Measurements from ENCODE around the gene TTC21A.

Gene TTC21A

GRCh38 chr3:39164414-39164813 lies 56.9 kb downstream of the TTC21A start:
- H3K4me3 ChIP-seq (ENCODE audit: low read length), result no peak overlapping the region
- H3K4me1 ChIP-seq (ENCODE audit: low read length), result no peaks in the 10 kb centered on the region
- H3K9ac ChIP-seq (ENCODE audit: low read length), result no peak overlapping the region
- no peak for DNase-seq
- no peaks in the 10 kb centered on the region for H3K36me3 ChIP-seq (replicated peaks; ENCODE audit: insufficient read depth, low read length)
- no peaks in the 10 kb centered on the region for H4K20me1 ChIP-seq (ENCODE audit: insufficient read depth, low read length)
- no peak overlapping the region for H3K27ac ChIP-seq (ENCODE audit: low read length)
- no peaks in the 10 kb centered on the region for H3K79me2 ChIP-seq (ENCODE audit: low read length)
- no peaks in the 10 kb centered on the region for H3K9me3 ChIP-seq (replicated peaks; ENCODE audit: insufficient read depth, low read length)
- no peaks in the 10 kb centered on the region for H3F3A ChIP-seq (ENCODE audit: insufficient read depth, low read length)
- no peak overlapping the region for H2AFZ ChIP-seq (ENCODE audit: low read length)
- H3K4me2 ChIP-seq (ENCODE audit: low read depth, low read length), result no peak overlapping the region
- H3K27me3 ChIP-seq (replicated peaks; ENCODE audit: insufficient read depth, low read length), result no peaks in the 10 kb centered on the region
- TF ChIP-seq EZH2 (optimal IDR thresholded peaks at IDR 0.05; ENCODE audit: low read depth, low read length) (no peak), CTCF (IDR thresholded peaks at IDR 0.05; ENCODE audit: low read length) (no peak), EZH2phosphoT487 (IDR thresholded peaks at IDR 0.05; ENCODE audit: low read length) (no peak)
- no peaks in the 10 kb centered on the region for H3K9me2 ChIP-seq (replicated peaks; ENCODE audit: insufficient read depth, low read length)

GRCh38 chr3:39165518-39165917 lies 58.0 kb downstream of the TTC21A start:
- Histone ChIP-seq H3K9ac (ENCODE audit: low read length) (no peak overlapping the region), H3K27ac (ENCODE audit: low read length) (no peak overlapping the region), H3K9me2 (replicated peaks; ENCODE audit: insufficient read depth, low read length) (no peaks in the 10 kb centered on the region), H3K4me3 (ENCODE audit: low read length) (no peak overlapping the region), H2AFZ (ENCODE audit: low read length) (no peak overlapping the region), H3K4me1 (ENCODE audit: low read length) (no peaks in the 10 kb centered on the region), H3K4me2 (ENCODE audit: low read depth, low read length) (no peak overlapping the region), H4K20me1 (ENCODE audit: insufficient read depth, low read length) (no peaks in the 10 kb centered on the region), H3K27me3 (replicated peaks; ENCODE audit: insufficient read depth, low read length) (no peaks in the 10 kb centered on the region), H3K9me3 (replicated peaks; ENCODE audit: insufficient read depth, low read length) (no peaks in the 10 kb centered on the region), H3F3A (ENCODE audit: insufficient read depth, low read length) (no peaks in the 10 kb centered on the region), H3K79me2 (ENCODE audit: low read length) (no peaks in the 10 kb centered on the region), H3K36me3 (replicated peaks; ENCODE audit: insufficient read depth, low read length) (no peaks in the 10 kb centered on the region)
- no peak for TF ChIP-seq CTCF (IDR thresholded peaks at IDR 0.05; ENCODE audit: low read length)
- no peak for TF ChIP-seq EZH2 (optimal IDR thresholded peaks at IDR 0.05; ENCODE audit: low read depth, low read length)
- no peak for TF ChIP-seq EZH2phosphoT487 (IDR thresholded peaks at IDR 0.05; ENCODE audit: low read length)
- DNase-seq, result no peak

- no peaks in the 10 kb centered on the region for H3K9me2 ChIP-seq (replicated peaks; ENCODE audit: insufficient read depth, low read length)
- H3K79me2 ChIP-seq (ENCODE audit: low read length), result no peaks in the 10 kb centered on the region
- H3K9ac ChIP-seq (ENCODE audit: low read length), result no peak overlapping the region
- H4K20me1 ChIP-seq (ENCODE audit: insufficient read depth, low read length), result no peaks in the 10 kb centered on the region
- TF ChIP-seq EZH2 (optimal IDR thresholded peaks at IDR 0.05; ENCODE audit: low read depth, low read length) (no peak), EZH2phosphoT487 (IDR thresholded peaks at IDR 0.05; ENCODE audit: low read length) (no peak), CTCF (IDR thresholded peaks at IDR 0.05; ENCODE audit: low read length) (no peak)
- no peaks in the 10 kb centered on the region for H3K27me3 ChIP-seq (replicated peaks; ENCODE audit: insufficient read depth, low read length)
- H3K9me3 ChIP-seq (replicated peaks; ENCODE audit: insufficient read depth, low read length), result no peaks in the 10 kb centered on the region
- H2AFZ ChIP-seq (ENCODE audit: low read length), result no peak overlapping the region
- no peak overlapping the region for H3K4me2 ChIP-seq (ENCODE audit: low read depth, low read length)
- no peak overlapping the region for H3K27ac ChIP-seq (ENCODE audit: low read length)
- no peak overlapping the region for H3K4me3 ChIP-seq (ENCODE audit: low read length)
- DNase-seq, result no peak
- H3K4me1 ChIP-seq (ENCODE audit: low read length), result no peaks in the 10 kb centered on the region
- no peaks in the 10 kb centered on the region for H3K36me3 ChIP-seq (replicated peaks; ENCODE audit: insufficient read depth, low read length)
- no peaks in the 10 kb centered on the region for H3F3A ChIP-seq (ENCODE audit: insufficient read depth, low read length)
Measured at GRCh38 chr3:39166134-39166710, 58.7 kb downstream of the TTC21A start.
